Psoas muscle (tissue), 8 donors: ENCODE measurements around the gene FSD1. TPM values are rescaled to one million over a fixed set of nuclear protein-coding genes. Genes with fewer than 3 reads are reported as not detected.

Experiments used
- ATAC-seq, 4 donors: fragments of 200-7000 bp; cut with Tn5 transposase; one replicate each; pipeline ENCODE4 v1.9.1; 2020; ENCODE audit warnings: moderate library complexity in 3 of 4, mild to moderate bottlenecking in 2 of 4
- DNase-seq, 2 donors: peaks; one replicate each; pipeline ENCODE4 v3.0.0-alpha.2; 2020
- H3K27ac ChIP-seq: fragments of 200-600 bp; one replicate; pipeline ENCODE4 v1.8.0; 2022
- H3K27me3 ChIP-seq, 3 donors: fragments of 200-600 bp in 1 of 3; one replicate each; pipeline versions ENCODE4 v1.6.1 to v1.8.0; 2013 to 2022; ENCODE audit warnings: low read length in 2 of 3, mild to moderate bottlenecking in 2 of 3, moderate library complexity in 1 of 3; ENCODE audit not compliant: insufficient read depth in 3 of 3
- H3K36me3 ChIP-seq, 2 donors: fragments of 200-600 bp in 1 of 2; one replicate each; pipeline versions ENCODE4 v1.6.1 to v1.8.0; 2013 to 2022; ENCODE audit warnings: low read depth in 1 of 2, mild to moderate bottlenecking in 1 of 2, moderate library complexity in 1 of 2; ENCODE audit not compliant: insufficient read depth in 1 of 2
- H3K4me1 ChIP-seq: fragments of 200-600 bp; one replicate; pipeline ENCODE4 v1.8.0; 2022
- H3K4me3 ChIP-seq: fragments of 200-600 bp; one replicate; pipeline ENCODE4 v1.8.0; 2022; ENCODE audit warnings: mild to moderate bottlenecking
- H3K9me3 ChIP-seq: fragments of 200-600 bp; one replicate; pipeline ENCODE4 v1.8.0; 2022
- WGBS, 3 donors: extraction: QIAGEN DNeasy Blood & Tissue Kit; methylation state at CpG; one replicate each; pipeline versions ENCODE4 v1.1.6 to v1.1.7; 2013; 5-methylcytosine and 5-hydroxymethylcytosine counted together
- intact Hi-C, 2 donors: fragments of 100-400 bp; cut with DNase I; formaldehyde crosslinking; loops; one replicate each; pipeline versions ENCODE4 v1.11.0 to v1.14.2; 2022
- polyA plus RNA-seq, 3 donors: library from polyadenylated mRNA; stranded (reverse); fragments of 200-250 nt; gene quantifications; one replicate each; pipeline ENCODE4 v1.2.3, GENCODE V29; 2013
- total RNA-seq, 4 donors: library from RNA; stranded (reverse); fragmentation: NEBNext Ultra II Directional in 2 of 4; extraction: Animal tissue kit (Norgen Biotek cat#: 25700) in 2 of 4; gene quantifications; one replicate each; pipeline versions ENCODE4 v1.2.1 to v1.2.4, GENCODE V29; 2021 to 2023
- TF ChIP-seq, protein P1 (sequence below): fragments of 200-600 bp; IDR thresholded peaks from one replicate; pipeline ENCODE4 v1.8.0; 2022; ENCODE audit warnings: antibody characterized with exemption
- donor health status: healthy with polysubstance abuse.
- donor health status: DM: no; HTN: no; CAD: no; lungs with moderate emphysema.
- donor health status: Bipolar disorder and iron deficiency.
- donor health status: healthy.
- donor health status: DM: yes; HTN: yes; CAD: no.
- donor health status: DM: no; HTN: no; CAD: no.
- donor health status: DM: no; HTN: no; CAD: no.
- donor health status: DM: yes; HTN: yes; CAD: no.

FSD1 gene
- total and polyA plus RNA-seq, 7 donors: 0.08 TPM; not detected in 6

DNA sequence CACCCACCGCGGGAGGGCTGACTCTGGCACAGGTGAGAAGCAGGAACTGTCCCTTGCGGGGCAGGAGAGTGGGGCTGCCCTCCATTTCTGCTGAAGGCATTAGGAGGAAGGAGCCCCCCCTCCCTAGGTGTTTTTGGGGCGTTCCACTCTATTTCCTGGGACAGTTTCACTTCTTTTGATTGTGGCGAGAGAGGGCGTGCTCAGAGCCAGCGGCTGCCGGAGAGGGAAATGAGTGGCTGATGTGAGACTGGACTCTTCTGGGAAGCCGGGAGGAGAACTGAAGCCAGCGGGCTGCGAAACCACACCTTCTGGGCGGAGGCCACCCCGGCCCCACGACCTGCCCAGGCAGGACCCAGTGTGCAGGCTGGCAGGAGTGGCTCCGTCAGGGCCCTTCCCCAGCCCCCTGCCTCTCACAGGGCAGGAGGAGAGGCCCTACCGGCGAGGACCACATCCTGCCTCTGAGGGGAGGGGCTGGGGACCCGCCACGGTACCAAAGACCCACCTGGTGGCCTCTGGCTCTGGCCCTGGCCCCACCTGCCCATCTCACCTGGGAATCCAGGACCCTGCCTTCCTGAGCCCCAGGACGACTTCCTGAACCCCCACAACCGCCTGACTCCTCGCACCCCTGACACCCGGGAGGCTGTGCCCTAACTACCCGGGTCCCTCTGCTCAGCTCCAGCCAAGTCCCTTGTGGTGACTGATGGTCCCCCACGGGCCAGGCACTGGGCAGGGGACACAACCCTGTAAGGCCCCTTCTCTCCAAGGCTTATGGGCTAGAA, 64.9 kb downstream of the FSD1 start:
- DNase-seq (peak; percentile 52 to 73), ATAC-seq (no peak)
- intact Hi-C loops: no loop called here
- Histone ChIP-seq H3K9me3 (no peaks in the 10 kb centered on the region), H3K27ac (peak overlapping the region; percentile 85), H3K4me3 (peak overlapping the region; percentile 43), H3K36me3 (peaks cover 0 to 20% of the 10 kb centered on the region in 2 donors), H3K4me1 (peaks cover 69% of the 10 kb centered on the region), H3K27me3 (no peaks in the 10 kb centered on the region)
- TF ChIP-seq, protein P1, sequence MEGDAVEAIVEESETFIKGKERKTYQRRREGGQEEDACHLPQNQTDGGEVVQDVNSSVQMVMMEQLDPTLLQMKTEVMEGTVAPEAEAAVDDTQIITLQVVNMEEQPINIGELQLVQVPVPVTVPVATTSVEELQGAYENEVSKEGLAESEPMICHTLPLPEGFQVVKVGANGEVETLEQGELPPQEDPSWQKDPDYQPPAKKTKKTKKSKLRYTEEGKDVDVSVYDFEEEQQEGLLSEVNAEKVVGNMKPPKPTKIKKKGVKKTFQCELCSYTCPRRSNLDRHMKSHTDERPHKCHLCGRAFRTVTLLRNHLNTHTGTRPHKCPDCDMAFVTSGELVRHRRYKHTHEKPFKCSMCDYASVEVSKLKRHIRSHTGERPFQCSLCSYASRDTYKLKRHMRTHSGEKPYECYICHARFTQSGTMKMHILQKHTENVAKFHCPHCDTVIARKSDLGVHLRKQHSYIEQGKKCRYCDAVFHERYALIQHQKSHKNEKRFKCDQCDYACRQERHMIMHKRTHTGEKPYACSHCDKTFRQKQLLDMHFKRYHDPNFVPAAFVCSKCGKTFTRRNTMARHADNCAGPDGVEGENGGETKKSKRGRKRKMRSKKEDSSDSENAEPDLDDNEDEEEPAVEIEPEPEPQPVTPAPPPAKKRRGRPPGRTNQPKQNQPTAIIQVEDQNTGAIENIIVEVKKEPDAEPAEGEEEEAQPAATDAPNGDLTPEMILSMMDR: no peak
- WGBS, 3 donors: 51 to 67% (median 66%) methylated on average over 21 to 25 of the region's 25 CpGs

DNA sequence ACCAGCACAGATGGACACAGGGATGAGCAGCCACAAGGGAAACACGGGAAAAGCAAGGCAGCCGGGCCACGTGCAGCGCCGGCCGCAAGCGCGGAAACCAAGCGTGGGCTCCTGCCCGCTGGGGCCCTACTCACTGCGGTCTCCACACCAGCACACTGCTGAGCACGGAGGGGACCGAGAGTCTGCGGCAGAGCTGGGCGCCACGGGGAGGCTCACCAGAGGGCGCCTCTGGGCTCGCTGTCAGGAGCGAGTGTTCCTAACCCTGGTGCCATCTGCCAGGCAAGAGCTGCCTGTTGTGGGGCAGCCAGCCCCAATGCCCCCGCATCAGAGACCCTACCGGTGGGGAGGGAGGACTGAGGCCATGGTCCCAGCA, 65.5 kb downstream of the FSD1 start:
- TF ChIP-seq, protein P1: peak; percentile 58
- 11 to 28% (median 16%) methylated on average over 21 of the region's 21 CpGs for WGBS, 3 donors
- ATAC-seq: peak in 3 of 4 donors; percentile 39 to 59 (median 53)
- DNase-seq: peak; percentile 42 to 78
- Histone ChIP-seq H3K36me3 (peaks cover 0 to 18% of the 10 kb centered on the region in 2 donors), H3K27me3 (no peaks in the 10 kb centered on the region), H3K27ac (peak overlapping the region; percentile 85), H3K4me3 (peak overlapping the region; percentile 43), H3K4me1 (peaks cover 75% of the 10 kb centered on the region), H3K9me3 (no peaks in the 10 kb centered on the region)
- intact Hi-C loops: loop anchor here in 1 of 2 donors (2.0 kb wide), 1 partner anchor 31 kb away; the partner anchor contains the start of gene SH3GL1

GRCh38 chr19:4370418-4371041, 66.1 kb downstream of the FSD1 start:
- TF ChIP-seq, protein P1: no peak
- DNase-seq: no peak
- peak overlapping the region; percentile 85 for H3K27ac ChIP-seq
- H3K36me3 ChIP-seq: peaks cover 0 to 11% of the 10 kb centered on the region in 2 donors
- no peaks in the 10 kb centered on the region for H3K9me3 ChIP-seq
- WGBS, 3 donors: 58 to 68% (median 59%) methylated on average over 13 to 15 of the region's 15 CpGs
- ATAC-seq: no peak
- intact Hi-C loops: loop anchor here in 1 of 2 donors (2.0 kb wide), 1 partner anchor 30 kb away; the partner anchor contains the start of gene SH3GL1
- H3K4me1 ChIP-seq: peaks cover 82% of the 10 kb centered on the region
- H3K4me3 ChIP-seq: peak overlapping the region; percentile 26
- H3K27me3 ChIP-seq: no peaks in the 10 kb centered on the region

DNA sequence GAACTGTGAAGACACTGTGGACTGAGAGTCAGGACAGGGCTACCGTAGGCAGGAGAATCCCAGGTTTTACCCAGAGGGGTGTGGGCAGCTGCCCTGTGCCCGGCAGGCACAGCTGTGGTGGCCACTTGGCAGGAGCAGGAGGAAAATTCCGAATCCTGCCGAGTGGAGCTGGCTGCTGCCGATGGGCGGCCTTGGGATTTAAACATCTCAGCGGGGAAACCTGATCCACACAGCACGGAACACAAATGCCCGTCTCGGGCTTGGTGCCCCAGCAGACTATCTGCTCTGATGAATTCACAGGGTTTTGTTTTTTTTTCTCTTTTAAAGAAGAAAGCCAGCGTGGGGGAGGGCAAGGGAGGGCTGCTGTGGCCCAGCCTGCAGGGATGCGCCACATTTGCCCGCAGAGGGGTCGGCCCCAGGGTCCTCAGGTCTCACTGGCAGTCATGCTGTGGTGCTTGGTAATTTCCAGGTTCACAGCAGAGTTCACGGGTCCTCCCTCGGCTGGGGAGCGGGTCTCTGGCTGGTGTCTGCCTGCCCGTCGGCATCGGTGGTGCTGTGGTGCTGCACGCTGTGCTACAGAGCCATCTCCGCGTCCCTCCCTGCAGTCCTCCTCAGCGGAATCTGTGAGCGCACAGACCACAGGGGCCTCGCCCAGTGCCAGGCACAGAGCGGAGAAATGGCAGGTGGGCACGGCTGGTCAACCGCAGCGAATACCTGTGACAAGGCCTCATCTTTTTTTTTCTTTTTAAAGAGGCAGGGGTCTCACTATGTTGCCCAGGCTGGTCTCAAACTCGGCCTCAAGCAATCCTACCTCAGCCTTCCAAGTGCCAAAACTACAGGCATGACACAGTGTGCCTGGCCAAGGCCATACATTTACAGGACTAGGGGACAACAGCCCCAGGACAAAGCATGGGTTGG, 67.1 kb downstream of the FSD1 start:
- Histone ChIP-seq H3K4me1 (peaks cover 92% of the 10 kb centered on the region), H3K36me3 (peaks cover 0 to 1% of the 10 kb centered on the region in 2 donors), H3K27me3 (no peaks in the 10 kb centered on the region), H3K9me3 (no peaks in the 10 kb centered on the region), H3K4me3 (peak overlapping the region; percentile 26), H3K27ac (peak overlapping the region; percentile 85)
- peak; percentile 28 to 65 (median 46) for ATAC-seq
- TF ChIP-seq, protein P1: no peak
- peak; percentile 63 to 83 for DNase-seq
- WGBS, 3 donors: 42 to 47% (median 44%) methylated on average over 31 of the region's 31 CpGs
- intact Hi-C loops: loop anchor here in 1 of 2 donors (2.0 kb wide), 1 partner anchor 29 kb away; the partner anchor contains the start of gene SH3GL1
